Mesendoderm (in vitro differentiated cells): ENCODE data around the gene RPAIN.

Experiments
- DNase-seq: peaks from one replicate; pipeline ENCODE4 v3.0.0; 2013
- H2AK5ac ChIP-seq: 2 replicates; pipeline ENCODE4 v1.6.1; 2013; ENCODE audit warnings: low read length, inconsistent platforms
- H2BK120ac ChIP-seq: 2 replicates; pipeline ENCODE4 v1.6.1; 2013; ENCODE audit warnings: low read depth, mild to moderate bottlenecking, low read length, moderate library complexity, mixed read lengths
- H2BK15ac ChIP-seq: replicated peaks from 2 replicates; pipeline ENCODE4 v1.6.1; 2013; ENCODE audit warnings: low read depth, mild to moderate bottlenecking, moderate library complexity
- H2BK5ac ChIP-seq: 2 replicates; pipeline ENCODE4 v1.6.1; 2013; ENCODE audit warnings: low read length, inconsistent platforms
- H3K18ac ChIP-seq: 2 replicates; pipeline ENCODE4 v1.6.1; 2013; ENCODE audit warnings: mild to moderate bottlenecking, low read length, mixed read lengths
- H3K23ac ChIP-seq: one replicate; pipeline ENCODE4 v1.6.1; 2013; ENCODE audit warnings: low read length
- H3K27ac ChIP-seq: 2 replicates; pipeline ENCODE4 v1.5.1; 2013; ENCODE audit warnings: low read depth, mild to moderate bottlenecking, inconsistent platforms, low read length, moderate library complexity
- H3K27me3 ChIP-seq: 2 replicates; pipeline ENCODE4 v1.6.1; 2013; ENCODE audit warnings: low read length, control low read depth, mild to moderate bottlenecking, inconsistent platforms; ENCODE audit not compliant: insufficient read depth, poor library complexity
- H3K36me3 ChIP-seq: 2 replicates; pipeline ENCODE4 v1.6.1; 2013; ENCODE audit warnings: low read length, inconsistent platforms; ENCODE audit not compliant: control insufficient read depth, insufficient read depth
- H3K4ac ChIP-seq: one replicate; pipeline ENCODE4 v1.6.1; 2013; ENCODE audit warnings: low read depth, mild to moderate bottlenecking, low read length, moderate library complexity
- H3K4me1 ChIP-seq: 2 replicates; pipeline ENCODE4 v1.6.1; 2013; ENCODE audit warnings: low read depth, low read length, inconsistent platforms; ENCODE audit not compliant: control insufficient read depth
- H3K4me2 ChIP-seq: 2 replicates; pipeline ENCODE4 v1.6.1; 2013; ENCODE audit warnings: low read length
- H3K4me3 ChIP-seq: 2 replicates; pipeline ENCODE4 v1.5.1; 2013; ENCODE audit warnings: mild to moderate bottlenecking, low read length
- H3K56ac ChIP-seq: one replicate; pipeline ENCODE4 v1.6.1; 2013; ENCODE audit warnings: low read length
- H3K79me1 ChIP-seq: 2 replicates; pipeline ENCODE4 v1.6.1; 2013; ENCODE audit warnings: low read length, inconsistent platforms
- H3K79me2 ChIP-seq: 2 replicates; pipeline ENCODE4 v1.6.1; 2013; ENCODE audit warnings: mild to moderate bottlenecking, low read length; ENCODE audit not compliant: control insufficient read depth, insufficient read depth
- H3K9ac ChIP-seq: 2 replicates; pipeline ENCODE4 v1.6.1; 2013; ENCODE audit warnings: low read length, inconsistent platforms
- H4K5ac ChIP-seq: one replicate; pipeline ENCODE4 v1.6.1; 2013; ENCODE audit warnings: low read length
- H4K8ac ChIP-seq: one replicate; pipeline ENCODE4 v1.6.1; 2013; ENCODE audit warnings: low read depth, mild to moderate bottlenecking, control low read depth, low read length, moderate library complexity
- WGBS: extraction: QIAGEN DNeasy Blood & Tissue Kit; methylation state at CpG from one replicate; pipeline ENCODE4 v1.1.7; 2013; ENCODE audit warnings: low lambda C conversion rate, missing lambda C conversion rate; ENCODE audit not compliant: insufficient coverage; ENCODE audit errors: extremely low coverage; 5-methylcytosine and 5-hydroxymethylcytosine counted together

Gene RPAIN

DNA sequence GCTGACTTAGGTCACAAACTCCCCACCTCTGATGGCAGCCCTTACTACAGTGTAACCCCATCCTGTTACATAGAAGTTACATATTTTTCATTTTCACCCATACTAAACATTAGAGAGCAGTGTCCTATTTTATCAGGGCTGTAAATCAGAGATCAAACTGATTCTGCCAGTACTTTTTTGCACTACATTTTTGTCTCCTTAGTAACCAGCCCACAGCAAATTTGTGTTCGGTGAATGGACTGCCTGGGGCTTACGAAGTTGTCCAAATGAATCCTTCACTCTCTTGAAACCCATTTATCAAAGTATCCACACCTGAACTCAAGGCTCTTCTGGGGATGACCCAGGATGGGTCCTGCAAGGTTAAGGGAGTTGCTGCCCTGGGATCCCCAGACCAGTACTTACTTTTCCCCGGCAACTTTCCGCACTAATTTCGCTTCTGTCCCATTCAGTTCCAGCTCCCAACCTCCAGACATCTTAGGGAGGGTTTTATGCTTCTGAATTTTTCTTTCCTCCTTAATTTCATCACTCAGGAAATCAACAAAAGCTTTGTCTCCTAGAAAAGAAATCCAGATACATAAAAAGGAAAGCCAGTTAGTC is 17.8 kb downstream of the RPAIN start:
- peaks cover 33% of the 10 kb centered on the region for H3K79me2 ChIP-seq
- H3K4me2 ChIP-seq, result peak overlapping the region; percentile 43
- H3K36me3 ChIP-seq, result peaks cover 21% of the 10 kb centered on the region
- no peak overlapping the region for H3K18ac ChIP-seq
- H3K27me3 ChIP-seq, result no peaks in the 10 kb centered on the region
- no peak overlapping the region for H2BK5ac ChIP-seq
- H4K8ac ChIP-seq, result no peak overlapping the region
- peak overlapping the region; percentile 94 for H3K9ac ChIP-seq
- H3K56ac ChIP-seq, result peak overlapping the region; percentile 97
- WGBS, result no CpG with 5 or more reads among the region's 5 CpGs
- no peak overlapping the region for H2AK5ac ChIP-seq
- H3K79me1 ChIP-seq, result peaks cover 3% of the 10 kb centered on the region
- H3K4me3 ChIP-seq, result peak overlapping the region; percentile 88
- no peak overlapping the region for H3K4ac ChIP-seq
- H4K5ac ChIP-seq, result no peak overlapping the region
- H2BK120ac ChIP-seq, result no peak overlapping the region
- H3K27ac ChIP-seq, result no peak overlapping the region
- H3K23ac ChIP-seq, result no peak overlapping the region
- H2BK15ac ChIP-seq, result no peak overlapping the region
- H3K4me1 ChIP-seq, result no peaks in the 10 kb centered on the region
- DNase-seq, result no peak

DNA sequence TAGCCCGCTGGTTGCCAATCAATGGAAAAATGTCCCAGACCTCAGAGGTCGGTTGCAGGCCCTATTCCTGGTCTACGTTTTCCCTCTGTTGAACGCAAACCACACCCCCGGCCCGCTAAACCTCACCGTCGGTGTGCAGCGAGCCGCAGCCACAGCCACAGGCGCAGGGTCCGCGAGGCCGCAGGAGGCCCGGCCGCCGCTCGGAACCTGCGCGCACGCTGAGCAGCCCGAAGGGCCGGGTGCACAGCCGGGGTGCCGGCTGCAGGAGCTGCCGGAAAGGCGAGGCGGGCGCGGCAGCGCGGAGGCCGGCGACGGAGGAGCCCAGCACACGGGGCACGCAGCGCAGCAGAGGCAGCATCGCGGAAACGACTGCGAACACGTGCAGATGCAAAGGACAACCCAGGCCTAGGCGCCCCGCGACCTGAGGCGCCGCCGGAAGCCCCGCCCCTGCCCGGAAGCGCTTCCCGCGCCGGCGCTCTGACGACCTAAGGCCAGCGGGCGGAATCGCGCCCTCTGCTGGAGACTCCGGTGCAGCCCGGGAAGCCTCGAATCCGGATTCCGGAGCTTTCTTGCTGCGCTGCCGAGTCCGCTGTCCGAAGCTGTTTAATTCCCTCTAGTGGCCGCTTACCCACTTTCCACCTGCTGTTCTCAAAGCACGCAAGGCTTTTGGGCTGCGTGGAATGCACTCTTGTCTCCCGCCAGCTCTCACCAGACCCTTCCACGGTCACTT is 18.9 kb downstream of the RPAIN start, which contains the start of gene C1QBP:
Gene C1QBP (minus strand): TSS at position 440 of the 730 bp plus-strand sequence. CDS start 82 bp downstream, at position 358.
- H2BK5ac ChIP-seq, result no peak within 1 kb of the TSS
- no peaks in the 10 kb centered on the region for H3K27me3 ChIP-seq
- no peaks in the 10 kb centered on the region for H3K4me1 ChIP-seq
- WGBS, result no CpG with 5 or more reads among the region's 75 CpGs
- H3K18ac ChIP-seq, result peak within 1 kb of the TSS; percentile 98
- H4K5ac ChIP-seq, result no peak within 1 kb of the TSS
- H3K4me3 ChIP-seq, result peak within 1 kb of the TSS; percentile 88
- H2AK5ac ChIP-seq, result no peak within 1 kb of the TSS
- H3K79me1 ChIP-seq, result peaks cover 3% of the 10 kb centered on the region
- H4K8ac ChIP-seq, result peak within 1 kb of the TSS; percentile 68
- peaks cover 16% of the 10 kb centered on the region for H3K36me3 ChIP-seq
- H3K4me2 ChIP-seq, result peak within 1 kb of the TSS; percentile 43
- peak within 1 kb of the TSS; percentile 59 for H3K23ac ChIP-seq
- peak within 1 kb of the TSS; percentile 97 for H3K56ac ChIP-seq
- H2BK120ac ChIP-seq, result no peak within 1 kb of the TSS
- DNase-seq, result peak; percentile 95
- peak within 1 kb of the TSS; percentile 75 for H3K27ac ChIP-seq
- H3K4ac ChIP-seq, result peak within 1 kb of the TSS; percentile 87
- H3K9ac ChIP-seq, result peak within 1 kb of the TSS; percentile 94
- H3K79me2 ChIP-seq, result peaks cover 33% of the 10 kb centered on the region
- no peak within 1 kb of the TSS for H2BK15ac ChIP-seq

DNA sequence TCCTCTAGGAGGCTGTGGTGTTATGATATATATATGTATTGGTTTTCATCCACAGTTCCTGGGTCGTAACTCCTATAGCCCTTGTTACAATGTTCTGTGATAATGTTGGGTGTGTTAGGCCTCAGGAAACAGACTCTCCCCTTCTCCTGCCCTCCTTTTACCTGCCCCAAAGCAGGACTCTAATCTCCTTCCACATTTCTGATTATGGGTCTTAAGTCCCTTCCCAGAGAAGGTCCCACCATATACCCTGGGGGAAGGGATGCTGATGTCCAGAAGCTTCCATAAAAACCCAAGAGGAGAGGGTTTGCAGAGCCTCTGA is 19.4 kb downstream of the RPAIN start:
- Histone ChIP-seq H3K36me3 (peaks cover 13% of the 10 kb centered on the region), H3K4me3 (no peak overlapping the region)

DNA sequence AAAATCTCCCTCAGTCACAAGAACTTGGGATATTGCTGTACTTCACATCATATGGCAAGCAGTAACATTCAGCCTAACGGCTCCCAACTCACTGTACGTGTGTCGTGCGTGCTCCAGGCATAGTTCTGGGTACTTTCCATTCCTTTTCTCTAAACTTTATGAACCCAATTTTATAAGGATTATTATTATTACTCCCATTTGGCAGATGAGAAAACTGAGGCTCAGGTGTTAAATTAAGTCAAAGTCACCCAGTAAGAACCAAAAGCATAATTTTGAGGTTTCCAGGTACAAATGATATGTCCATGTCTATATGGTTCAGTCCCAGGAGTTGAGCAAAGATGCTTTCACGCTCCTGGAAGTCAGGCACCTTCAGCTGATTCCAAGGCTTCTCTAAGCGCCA is 23.7 kb downstream of the RPAIN start:
- H2BK15ac ChIP-seq, result no peak overlapping the region
- no peak overlapping the region for H3K27ac ChIP-seq
- no peak for DNase-seq
- peaks cover 8% of the 10 kb centered on the region for H3K36me3 ChIP-seq
- H2AK5ac ChIP-seq, result no peak overlapping the region
- H3K27me3 ChIP-seq, result no peaks in the 10 kb centered on the region
- H3K23ac ChIP-seq, result no peak overlapping the region
- H2BK120ac ChIP-seq, result no peak overlapping the region
- H3K9ac ChIP-seq, result no peak overlapping the region
- H4K5ac ChIP-seq, result no peak overlapping the region
- no peak overlapping the region for H3K18ac ChIP-seq
- H3K79me2 ChIP-seq, result peaks cover 2% of the 10 kb centered on the region
- no peak overlapping the region for H3K4ac ChIP-seq
- no peak overlapping the region for H3K4me3 ChIP-seq
- H3K79me1 ChIP-seq, result no peaks in the 10 kb centered on the region
- H3K56ac ChIP-seq, result no peak overlapping the region
- no peaks in the 10 kb centered on the region for H3K4me1 ChIP-seq
- WGBS, result no CpG with 5 or more reads among the region's 6 CpGs
- H4K8ac ChIP-seq, result no peak overlapping the region
- no peak overlapping the region for H2BK5ac ChIP-seq
- no peak overlapping the region for H3K4me2 ChIP-seq

More for the DNA sequence above, 19.4 kb downstream of the RPAIN start:
- H3K23ac ChIP-seq, result no peak overlapping the region
- no peak for DNase-seq
- H2BK120ac ChIP-seq, result no peak overlapping the region
- H3K4me2 ChIP-seq, result peak overlapping the region; percentile 30
- H3K4me1 ChIP-seq, result no peaks in the 10 kb centered on the region
- H3K79me2 ChIP-seq, result peaks cover 33% of the 10 kb centered on the region
- no CpG with 5 or more reads among the region's 1 CpG for WGBS
- H3K9ac ChIP-seq, result peak overlapping the region; percentile 28
- no peak overlapping the region for H2AK5ac ChIP-seq
- H3K79me1 ChIP-seq, result peaks cover 3% of the 10 kb centered on the region
- H3K4ac ChIP-seq, result no peak overlapping the region
- H3K56ac ChIP-seq, result peak overlapping the region; percentile 9
- no peak overlapping the region for H2BK15ac ChIP-seq
- H3K27me3 ChIP-seq, result no peaks in the 10 kb centered on the region
- H4K8ac ChIP-seq, result no peak overlapping the region
- H4K5ac ChIP-seq, result no peak overlapping the region
- H3K27ac ChIP-seq, result no peak overlapping the region
- no peak overlapping the region for H2BK5ac ChIP-seq
- no peak overlapping the region for H3K18ac ChIP-seq

DNA sequence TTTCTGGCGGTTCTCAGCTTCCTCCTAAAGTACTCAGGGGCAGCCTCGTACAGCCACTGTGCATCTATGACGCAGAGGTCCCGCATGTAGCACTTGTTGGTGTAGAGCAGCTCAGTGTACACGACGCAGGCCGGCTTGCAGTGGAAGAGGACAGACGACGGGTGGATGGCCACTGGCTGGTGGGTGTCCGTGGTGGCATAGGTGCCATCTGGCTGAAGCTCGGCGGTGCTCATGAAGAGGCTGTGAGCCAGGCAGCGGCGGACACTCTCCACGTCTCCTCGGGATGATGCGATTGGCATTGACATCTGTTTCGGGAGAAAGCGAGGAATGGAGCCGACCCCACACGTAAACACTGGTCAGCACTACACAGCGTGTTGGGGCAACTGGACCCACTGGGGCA is 24.2 kb downstream of the RPAIN start:
- no peak overlapping the region for H3K18ac ChIP-seq
- WGBS, result no CpG with 5 or more reads among the region's 22 CpGs
- no peak overlapping the region for H3K9ac ChIP-seq
- H2AK5ac ChIP-seq, result no peak overlapping the region
- no peak overlapping the region for H4K8ac ChIP-seq
- no peak overlapping the region for H3K27ac ChIP-seq
- H3K79me1 ChIP-seq, result no peaks in the 10 kb centered on the region
- no peak overlapping the region for H3K4me2 ChIP-seq
- H3K36me3 ChIP-seq, result peaks cover 8% of the 10 kb centered on the region
- no peak overlapping the region for H3K4ac ChIP-seq
- no peak overlapping the region for H3K4me3 ChIP-seq
- H4K5ac ChIP-seq, result no peak overlapping the region
- H3K79me2 ChIP-seq, result no peaks in the 10 kb centered on the region
- no peak overlapping the region for H2BK120ac ChIP-seq
- H3K4me1 ChIP-seq, result no peaks in the 10 kb centered on the region
- H3K56ac ChIP-seq, result no peak overlapping the region
- H3K23ac ChIP-seq, result no peak overlapping the region
- H2BK5ac ChIP-seq, result no peak overlapping the region
- no peak for DNase-seq
- H2BK15ac ChIP-seq, result no peak overlapping the region
- H3K27me3 ChIP-seq, result no peaks in the 10 kb centered on the region
